Caco-2 (cell line): ENCODE measurements around the gene FAM98A. TPM values are rescaled to one million over a fixed set of nuclear protein-coding genes. Genes with fewer than 3 reads are reported as not detected.

Source experiments
- BruUV-seq: library from RNA; stranded (reverse); fragments of 400-500 nt; replicated peaks from 2 replicates; lab custom pipeline; 2021; lab: Mats Ljungman, UMichigan
- CTCF ChIA-PET: fragments of 300-600 bp; sonication (Branson Sonifier 250); formaldehyde crosslinking; loops from one replicate; lab custom pipeline; 2022; ENCODE audit warnings: antibody characterized with exemption; lab: Charles Lee
- POLR2A ChIA-PET: fragments of 300-600 bp; sonication (Branson Sonifier 250); formaldehyde crosslinking; loops from one replicate; lab custom pipeline; 2022; ENCODE audit warnings: antibody characterized with exemption; lab: Charles Lee
- DNase-seq, 2 experiments: peaks; one replicate each; pipeline versions ENCODE4 v3.0.0 to v3.0.0-alpha.2; 2020 to 2022
- H3K27me3 ChIP-seq: replicated peaks from 2 replicates; pipeline ENCODE4 v1.6.0; 2011; ENCODE audit warnings: low read length; ENCODE audit not compliant: control insufficient read depth, insufficient read depth
- H3K36me3 ChIP-seq: 2 replicates; pipeline ENCODE4 v1.5.1; 2011; ENCODE audit warnings: low read length; ENCODE audit not compliant: control insufficient read depth, insufficient read depth
- H3K4me1 ChIP-seq: fragments of 250-450 bp; sonication (Bioruptor Pico); 2 replicates; pipeline ENCODE4 v1.5.1; 2020; ENCODE audit warnings: mild to moderate bottlenecking
- H3K4me3 ChIP-seq: 2 replicates; pipeline ENCODE4 v1.5.1; 2011; ENCODE audit warnings: low read depth, mild to moderate bottlenecking, control low read depth, low read length
- H3K9me3 ChIP-seq: fragments of 250-450 bp; sonication (Bioruptor Pico); 2 replicates; pipeline ENCODE4 v1.5.1; 2020; ENCODE audit warnings: mild to moderate bottlenecking, moderate library complexity
- H3K27ac Mint-ChIP-seq: one replicate; pipeline ENCODE4 v1.8.0; 2022; ENCODE audit warnings: mixed read lengths; ENCODE audit not compliant: unreplicated experiment
- H3K27me3 Mint-ChIP-seq: one replicate; pipeline ENCODE4 v1.8.0; 2022; ENCODE audit warnings: mixed read lengths; ENCODE audit not compliant: insufficient read depth, unreplicated experiment
- H3K36me3 Mint-ChIP-seq: one replicate; pipeline ENCODE4 v1.8.0; 2022; ENCODE audit warnings: mild to moderate bottlenecking, mixed read lengths; ENCODE audit not compliant: insufficient read depth, unreplicated experiment
- H3K4me1 Mint-ChIP-seq: one replicate; pipeline ENCODE4 v1.8.0; 2022; ENCODE audit warnings: low read depth, mixed read lengths; ENCODE audit not compliant: unreplicated experiment
- H3K4me3 Mint-ChIP-seq: one replicate; pipeline ENCODE4 v1.8.0; 2022; ENCODE audit warnings: mild to moderate bottlenecking, moderate library complexity, mixed read lengths; ENCODE audit not compliant: unreplicated experiment
- H3K9me3 Mint-ChIP-seq: one replicate; pipeline ENCODE4 v1.8.0; 2022; ENCODE audit warnings: mixed read lengths; ENCODE audit not compliant: unreplicated experiment
- intact Hi-C: fragments of 100-400 bp; cut with micrococcal nuclease; formaldehyde crosslinking; loops from one replicate; pipeline ENCODE4 v1.10.0; 2022; ENCODE audit not compliant: unreplicated experiment
- total RNA-seq: library from RNA; stranded (reverse); gene quantifications from 2 replicates; pipeline ENCODE4 v1.2.3, GENCODE V29; 2022
- TF ChIP-seq, protein P1 (sequence below), 2 experiments: fragments of 200-600 bp in 1 of 2; IDR thresholded peaks; 1 replicate in 1 of 2; 2 replicates in 1 of 2; pipeline versions ENCODE4 v1.5.1 to v1.8.0; 2011 to 2022; ENCODE audit warnings: antibody characterized with exemption in 1 of 2, control low read depth in 1 of 2, inconsistent platforms in 1 of 2, low read depth in 1 of 2, low read length in 1 of 2, mild to moderate bottlenecking in 1 of 2, moderate library complexity in 1 of 2; ENCODE audit not compliant: insufficient read depth in 1 of 2, severe bottlenecking in 1 of 2, unreplicated experiment in 1 of 2

FAM98A gene
- total RNA-seq, 1 experiment from 2014 or later = 53.9 TPM

DNA sequence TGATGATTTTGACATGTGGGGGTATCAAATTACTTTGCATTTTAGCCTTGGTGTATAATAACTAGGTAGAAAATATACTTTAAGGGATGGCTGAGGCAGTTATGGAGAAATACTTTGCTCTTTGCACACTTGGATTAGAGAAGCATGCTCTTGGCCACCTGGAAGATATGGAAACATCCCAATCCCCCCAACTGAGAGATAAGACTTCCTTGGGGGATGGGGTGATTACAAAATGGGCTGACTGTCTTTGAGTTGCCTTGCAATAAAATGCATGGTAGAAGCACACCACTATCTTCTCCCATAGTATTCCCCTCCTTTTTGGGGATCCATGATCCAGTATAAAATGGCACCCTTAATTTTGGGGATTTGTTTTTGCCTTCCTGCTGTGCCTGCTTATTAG, 15.1 kb upstream of the FAM98A start:
- peaks cover 17% of the 10 kb centered on the region for H3K4me1 ChIP-seq
- Mint-ChIP-seq H3K36me3 (no peaks in the 10 kb centered on the region), H3K9me3 (peaks cover 21% of the 10 kb centered on the region), H3K27me3 (no peaks in the 10 kb centered on the region), H3K4me1 (peaks cover 18% of the 10 kb centered on the region), H3K27ac (no peak overlapping the region), H3K4me3 (no peak overlapping the region)
- peaks cover 6% of the 10 kb centered on the region; the same call in 1 of the 2 replicates for H3K9me3 ChIP-seq
- no peaks in the 10 kb centered on the region for H3K27me3 ChIP-seq
- H3K36me3 ChIP-seq = no peaks in the 10 kb centered on the region
- H3K4me3 ChIP-seq = no peak overlapping the region
- DNase-seq = no peak
- CTCF ChIA-PET = no interaction called here
- no TSS peak for BruUV-seq
- TF ChIP-seq, protein P1, sequence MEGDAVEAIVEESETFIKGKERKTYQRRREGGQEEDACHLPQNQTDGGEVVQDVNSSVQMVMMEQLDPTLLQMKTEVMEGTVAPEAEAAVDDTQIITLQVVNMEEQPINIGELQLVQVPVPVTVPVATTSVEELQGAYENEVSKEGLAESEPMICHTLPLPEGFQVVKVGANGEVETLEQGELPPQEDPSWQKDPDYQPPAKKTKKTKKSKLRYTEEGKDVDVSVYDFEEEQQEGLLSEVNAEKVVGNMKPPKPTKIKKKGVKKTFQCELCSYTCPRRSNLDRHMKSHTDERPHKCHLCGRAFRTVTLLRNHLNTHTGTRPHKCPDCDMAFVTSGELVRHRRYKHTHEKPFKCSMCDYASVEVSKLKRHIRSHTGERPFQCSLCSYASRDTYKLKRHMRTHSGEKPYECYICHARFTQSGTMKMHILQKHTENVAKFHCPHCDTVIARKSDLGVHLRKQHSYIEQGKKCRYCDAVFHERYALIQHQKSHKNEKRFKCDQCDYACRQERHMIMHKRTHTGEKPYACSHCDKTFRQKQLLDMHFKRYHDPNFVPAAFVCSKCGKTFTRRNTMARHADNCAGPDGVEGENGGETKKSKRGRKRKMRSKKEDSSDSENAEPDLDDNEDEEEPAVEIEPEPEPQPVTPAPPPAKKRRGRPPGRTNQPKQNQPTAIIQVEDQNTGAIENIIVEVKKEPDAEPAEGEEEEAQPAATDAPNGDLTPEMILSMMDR (IDR thresholded peaks at IDR 0.05; ENCODE audit: insufficient read depth in 1 of 2, low read depth in 1 of 2, low read length in 1 of 2, severe bottlenecking in 1 of 2, unreplicated experiment in 1 of 2) = no peak
- intact Hi-C loops = no loop called here
- POLR2A ChIA-PET = no interaction called here

DNA sequence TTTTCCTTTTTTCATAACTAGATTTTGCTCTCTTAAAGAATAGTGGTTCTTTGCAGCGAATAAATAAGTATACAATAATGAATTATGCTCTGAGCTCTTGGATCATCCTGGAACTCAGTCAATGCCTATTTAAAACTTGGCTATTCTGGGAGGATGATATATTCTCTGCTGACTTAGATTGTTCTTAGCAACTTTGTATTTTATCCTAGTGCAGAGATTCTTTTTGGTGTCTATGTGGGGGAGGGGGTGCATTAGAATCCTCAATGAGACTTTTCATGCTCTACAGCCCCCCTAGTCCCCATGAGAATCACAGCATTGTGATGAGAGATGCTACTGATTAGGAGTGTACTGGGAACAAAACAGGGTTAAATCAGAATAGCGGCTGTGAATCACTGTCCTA, 8.8 kb upstream of the FAM98A start:
- Histone ChIP-seq H3K4me1 (no peaks in the 10 kb centered on the region; the same call in 1 of the 2 replicates), H3K27me3 (no peaks in the 10 kb centered on the region), H3K9me3 (no peaks in the 10 kb centered on the region), H3K4me3 (no peak overlapping the region), H3K36me3 (no peaks in the 10 kb centered on the region)
- H3K27ac Mint-ChIP-seq = no peak overlapping the region
- H3K27me3 Mint-ChIP-seq = no peaks in the 10 kb centered on the region
- no peaks in the 10 kb centered on the region for H3K4me1 Mint-ChIP-seq
- POLR2A ChIA-PET = no interaction called here
- H3K4me3 Mint-ChIP-seq = no peak overlapping the region
- TF ChIP-seq, protein P1 (IDR thresholded peaks at IDR 0.05; ENCODE audit: insufficient read depth in 1 of 2, low read depth in 1 of 2, low read length in 1 of 2, severe bottlenecking in 1 of 2, unreplicated experiment in 1 of 2) = no peak
- H3K9me3 Mint-ChIP-seq = peaks cover 9% of the 10 kb centered on the region
- CTCF ChIA-PET = no interaction called here
- intact Hi-C loops = no loop called here
- no peaks in the 10 kb centered on the region for H3K36me3 Mint-ChIP-seq
- no peak for DNase-seq
- BruUV-seq = no TSS peak

DNA sequence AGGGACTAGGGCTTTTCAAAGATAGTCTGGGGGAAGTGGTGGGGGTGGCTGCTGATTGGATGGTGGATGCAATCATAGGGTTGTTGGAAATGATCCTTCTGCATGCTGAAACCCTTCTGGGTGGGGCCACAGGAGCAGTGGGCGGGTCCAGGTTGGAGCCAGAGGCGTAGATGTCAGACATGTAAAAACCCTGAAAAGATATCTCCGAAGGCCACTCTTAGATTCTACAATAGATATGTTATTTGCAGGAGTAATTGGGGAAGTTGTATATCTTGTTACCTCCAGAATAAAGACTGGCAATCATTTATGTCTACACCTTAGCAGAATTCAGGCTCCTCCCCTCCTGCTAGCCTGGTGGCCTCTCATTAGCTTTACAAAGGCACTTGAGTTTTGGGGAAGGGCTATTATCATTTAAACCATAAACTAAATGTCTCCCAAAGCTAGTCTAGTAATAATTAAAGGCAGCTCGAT, 8.2 kb upstream of the FAM98A start:
- no peaks in the 10 kb centered on the region for H3K9me3 ChIP-seq
- TF ChIP-seq, protein P1 (IDR thresholded peaks at IDR 0.05; ENCODE audit: insufficient read depth in 1 of 2, low read depth in 1 of 2, low read length in 1 of 2, severe bottlenecking in 1 of 2, unreplicated experiment in 1 of 2) = no peak
- no peaks in the 10 kb centered on the region for H3K27me3 ChIP-seq
- POLR2A ChIA-PET = no interaction called here
- no peaks in the 10 kb centered on the region for H3K36me3 ChIP-seq
- DNase-seq = no peak
- Mint-ChIP-seq H3K4me3 (no peak overlapping the region), H3K27me3 (no peaks in the 10 kb centered on the region), H3K4me1 (no peaks in the 10 kb centered on the region), H3K36me3 (no peaks in the 10 kb centered on the region), H3K27ac (no peak overlapping the region), H3K9me3 (peaks cover 9% of the 10 kb centered on the region)
- H3K4me3 ChIP-seq = no peak overlapping the region
- no peaks in the 10 kb centered on the region; the same call in 1 of the 2 replicates for H3K4me1 ChIP-seq
- intact Hi-C loops = no loop called here
- CTCF ChIA-PET = no interaction called here
- no TSS peak for BruUV-seq
